ENCODE measurements around the gene PIEZO2.

GRCh38 chr18:10715791-10716190, 433.6 kb downstream of the PIEZO2 start:
- TF ChIP-seq POLR2AphosphoS5 (IDR thresholded peaks at IDR 0.05; ENCODE audit: borderline replicate concordance, low read depth, low read length) (no peak), EZH2 (IDR thresholded peaks at IDR 0.05) (no peak)

Measured in SK-N-MC (cell line).